Fibroblast of peridontal ligament (primary cell): Measurements from ENCODE around the gene SP2.

ENCODE experiments used
- DNase-seq: peaks from one replicate; pipeline ENCODE4 v3.0.0-alpha.2; 2010; ENCODE audit errors: extremely low read depth

The SP2 gene

DNA sequence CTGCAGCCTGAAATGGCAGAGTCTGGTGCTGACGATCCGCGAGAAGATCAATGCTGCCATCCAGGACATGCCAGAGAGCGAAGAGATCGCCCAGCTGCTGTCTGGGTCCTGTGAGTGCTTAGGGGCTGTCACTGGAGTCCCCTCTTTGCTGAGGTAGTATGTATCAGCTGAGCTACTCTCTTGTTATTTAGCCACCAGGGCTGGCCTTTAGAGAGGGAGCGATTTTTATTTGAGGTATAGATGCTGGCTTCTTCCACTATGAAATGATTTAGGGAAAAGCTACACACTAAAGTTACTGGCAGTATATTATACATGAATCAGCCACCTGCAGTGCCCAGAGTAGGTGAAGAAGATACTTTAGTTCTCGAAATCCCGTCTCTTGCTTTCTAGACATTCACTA, 77.5 kb downstream of the SP2 start:
- DNase-seq: no peak

DNA sequence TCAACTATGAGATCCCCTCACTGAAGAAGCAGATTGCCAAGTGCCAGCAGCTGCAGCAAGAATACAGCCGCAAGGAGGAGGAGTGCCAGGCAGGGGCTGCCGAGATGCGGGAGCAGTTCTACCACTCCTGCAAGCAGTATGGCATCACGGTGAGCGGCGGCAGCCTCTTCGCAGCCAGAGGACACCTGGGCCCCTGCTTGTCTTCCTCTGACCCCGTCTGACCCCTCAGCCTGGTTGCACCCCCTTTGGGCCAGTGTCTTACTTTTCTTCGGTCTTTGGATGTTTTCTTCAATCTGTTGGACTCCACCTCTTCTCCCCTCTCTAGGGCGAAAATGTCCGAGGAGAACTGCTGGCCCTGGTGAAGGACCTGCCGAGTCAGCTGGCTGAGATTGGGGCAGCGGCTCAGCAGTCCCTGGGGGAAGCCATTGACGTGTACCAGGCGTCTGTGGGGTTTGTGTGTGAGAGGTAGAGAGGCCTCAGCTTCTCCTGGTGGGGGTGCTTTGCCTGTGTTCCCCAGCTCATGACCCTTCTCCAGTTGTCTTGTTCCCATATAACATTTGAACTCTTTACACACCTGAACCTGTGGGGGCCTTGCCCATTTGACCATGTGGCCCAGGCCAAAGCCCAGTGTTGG, 79.3 kb downstream of the SP2 start:
- no peak for DNase-seq

- no peak for DNase-seq
Observed at GRCh38 chr17:47975823-47976205, 79.8 kb downstream of the SP2 start.

- peak; percentile 67 for DNase-seq
Observed at GRCh38 chr17:47978324-47978723, 82.3 kb downstream of the SP2 start.
